Measurements from ENCODE around the gene SLC10A1.

The SLC10A1 gene

DNA sequence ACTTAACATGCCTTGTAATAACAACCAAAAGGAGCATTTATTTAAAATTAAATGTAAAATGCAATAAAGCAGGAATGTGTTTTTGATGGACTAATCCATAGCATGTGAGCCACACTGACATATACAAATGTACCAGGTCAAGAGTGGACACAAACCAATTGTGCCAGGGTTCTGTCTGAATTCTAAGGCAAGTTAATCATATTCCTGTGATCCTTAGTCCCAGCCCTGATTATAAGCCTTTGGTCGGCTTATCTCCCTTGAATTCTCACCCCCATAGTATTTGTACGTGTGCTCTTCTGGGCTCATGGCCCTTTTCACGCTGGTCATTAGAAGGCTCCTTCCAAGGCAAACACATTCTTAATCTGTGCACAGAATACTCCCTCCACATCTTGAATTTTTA is 40.7 kb downstream of the SLC10A1 start:
- no peak overlapping the region for H3K27ac ChIP-seq
- no peak for TF ChIP-seq ZFX (IDR thresholded peaks at IDR 0.05)
- TF ChIP-seq, protein P1, sequence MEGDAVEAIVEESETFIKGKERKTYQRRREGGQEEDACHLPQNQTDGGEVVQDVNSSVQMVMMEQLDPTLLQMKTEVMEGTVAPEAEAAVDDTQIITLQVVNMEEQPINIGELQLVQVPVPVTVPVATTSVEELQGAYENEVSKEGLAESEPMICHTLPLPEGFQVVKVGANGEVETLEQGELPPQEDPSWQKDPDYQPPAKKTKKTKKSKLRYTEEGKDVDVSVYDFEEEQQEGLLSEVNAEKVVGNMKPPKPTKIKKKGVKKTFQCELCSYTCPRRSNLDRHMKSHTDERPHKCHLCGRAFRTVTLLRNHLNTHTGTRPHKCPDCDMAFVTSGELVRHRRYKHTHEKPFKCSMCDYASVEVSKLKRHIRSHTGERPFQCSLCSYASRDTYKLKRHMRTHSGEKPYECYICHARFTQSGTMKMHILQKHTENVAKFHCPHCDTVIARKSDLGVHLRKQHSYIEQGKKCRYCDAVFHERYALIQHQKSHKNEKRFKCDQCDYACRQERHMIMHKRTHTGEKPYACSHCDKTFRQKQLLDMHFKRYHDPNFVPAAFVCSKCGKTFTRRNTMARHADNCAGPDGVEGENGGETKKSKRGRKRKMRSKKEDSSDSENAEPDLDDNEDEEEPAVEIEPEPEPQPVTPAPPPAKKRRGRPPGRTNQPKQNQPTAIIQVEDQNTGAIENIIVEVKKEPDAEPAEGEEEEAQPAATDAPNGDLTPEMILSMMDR (conservative IDR thresholded peaks at IDR 0.05): no peak

DNA sequence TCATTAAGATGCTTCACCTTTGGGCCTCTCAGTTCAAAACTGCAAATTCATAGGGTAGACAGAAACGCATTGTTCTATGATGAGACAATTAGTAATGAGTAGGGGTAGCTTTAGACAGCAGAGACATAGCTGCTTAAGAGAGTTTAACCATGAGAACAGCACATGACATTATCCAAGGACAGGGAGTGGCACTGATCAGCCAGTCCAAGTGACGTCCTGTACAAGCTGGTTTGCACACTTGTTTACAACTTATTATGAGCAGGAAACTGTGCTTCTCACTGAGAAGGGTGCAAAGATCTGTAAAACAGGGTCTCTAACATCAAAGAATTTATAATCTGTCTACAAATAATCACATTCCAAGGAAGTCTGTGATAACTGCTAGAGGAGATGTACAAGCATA is 41.3 kb downstream of the SLC10A1 start:
- no peak overlapping the region; the same call in 1 of the 2 replicates for H3K27ac ChIP-seq
- TF ChIP-seq, protein P1 (conservative IDR thresholded peaks at IDR 0.05): no peak
- no peak for TF ChIP-seq ZFX (IDR thresholded peaks at IDR 0.05)

DNA sequence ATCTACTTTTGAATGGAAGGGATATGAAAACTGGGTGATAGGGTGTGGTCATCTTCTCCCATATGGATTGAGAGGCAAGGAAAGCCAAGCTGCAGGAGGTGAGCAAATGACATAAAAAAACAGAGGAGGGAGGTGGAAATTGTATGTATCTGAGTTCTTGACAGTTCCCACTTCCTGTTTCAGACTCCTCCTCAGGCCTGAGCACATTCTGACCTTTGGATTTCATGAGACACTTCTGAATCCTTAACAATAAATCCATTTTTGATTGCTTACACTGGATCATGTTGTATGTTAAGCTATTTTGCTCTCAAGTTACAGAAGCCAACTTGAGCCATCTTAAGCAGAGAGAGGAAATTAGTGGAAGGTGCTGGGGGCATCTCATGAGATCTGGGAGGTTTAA is 41.7 kb downstream of the SLC10A1 start:
- TF ChIP-seq, protein P1 (conservative IDR thresholded peaks at IDR 0.05): no peak
- no peak for TF ChIP-seq ZFX (IDR thresholded peaks at IDR 0.05)
- H3K27ac ChIP-seq: no peak overlapping the region; the same call in 1 of the 2 replicates

DNA sequence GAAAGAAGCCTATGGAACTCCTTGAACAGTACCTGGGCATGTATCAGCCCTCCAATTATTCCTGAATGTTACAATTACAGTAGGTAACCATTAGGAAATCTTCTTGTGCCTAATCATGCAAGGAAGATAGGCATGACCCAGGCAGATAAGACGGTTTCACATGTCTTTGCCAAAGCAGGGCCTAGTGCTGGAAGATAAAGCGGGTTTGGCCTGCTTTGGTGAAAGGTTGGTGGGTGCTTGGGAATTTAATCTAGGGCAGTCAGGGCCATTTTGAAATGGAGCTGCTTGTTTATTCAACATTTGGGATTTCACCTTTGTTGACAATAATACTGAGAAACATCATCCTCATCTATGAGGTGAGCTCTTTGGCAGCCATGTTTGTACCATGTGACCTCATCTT is 42.6 kb downstream of the SLC10A1 start:
- no peak overlapping the region for H3K27ac ChIP-seq
- no peak for TF ChIP-seq ZFX (IDR thresholded peaks at IDR 0.05)
- TF ChIP-seq, protein P1 (conservative IDR thresholded peaks at IDR 0.05): no peak

DNA sequence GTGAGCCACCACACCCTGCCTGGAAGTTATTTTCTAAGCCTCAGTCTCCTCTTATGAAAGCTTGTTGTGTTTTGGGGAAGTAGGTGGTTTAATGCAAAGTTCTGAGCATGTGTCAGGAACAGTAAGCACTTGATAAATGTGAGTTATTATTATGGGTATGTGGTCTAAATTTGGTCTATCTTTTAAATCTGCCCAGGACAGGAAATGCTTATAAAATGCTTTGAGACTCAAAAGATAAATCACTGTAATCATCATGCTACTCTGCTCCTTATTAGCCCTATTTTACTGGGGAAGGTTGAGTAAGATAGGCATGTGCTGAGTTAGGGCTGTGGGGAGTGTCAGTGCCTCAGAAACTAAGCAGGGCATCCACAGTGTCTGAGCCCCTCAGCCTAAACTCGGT is 43.2 kb downstream of the SLC10A1 start:
- TF ChIP-seq, protein P1 (conservative IDR thresholded peaks at IDR 0.05): no peak
- TF ChIP-seq ZFX (IDR thresholded peaks at IDR 0.05): no peak

DNA sequence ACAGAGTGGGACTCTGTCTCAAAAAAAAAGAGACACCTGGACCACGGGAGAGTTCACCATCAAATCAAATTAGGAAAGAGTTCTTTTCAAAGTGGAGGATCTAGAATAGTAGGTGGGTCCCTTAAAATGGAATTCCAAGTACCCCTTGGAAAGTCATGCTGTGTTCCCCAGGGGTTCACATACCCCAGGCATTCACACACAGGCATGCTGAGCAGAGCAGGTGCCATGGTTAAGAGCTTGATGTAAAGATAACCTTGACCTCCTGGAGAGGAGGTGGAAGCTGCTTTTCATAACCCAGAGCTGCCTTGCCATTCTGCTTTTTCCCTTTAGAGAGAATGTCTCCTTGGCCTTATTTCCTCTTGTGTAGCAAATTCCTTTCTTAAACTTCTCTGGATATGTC is 44.3 kb downstream of the SLC10A1 start:
- no peak for TF ChIP-seq ZFX (IDR thresholded peaks at IDR 0.05)
- TF ChIP-seq, protein P1 (conservative IDR thresholded peaks at IDR 0.05): no peak
- no peak overlapping the region for H3K27ac ChIP-seq

More for the DNA sequence above, 43.2 kb downstream of the SLC10A1 start:
- H3K27ac ChIP-seq: no peak overlapping the region

DNA sequence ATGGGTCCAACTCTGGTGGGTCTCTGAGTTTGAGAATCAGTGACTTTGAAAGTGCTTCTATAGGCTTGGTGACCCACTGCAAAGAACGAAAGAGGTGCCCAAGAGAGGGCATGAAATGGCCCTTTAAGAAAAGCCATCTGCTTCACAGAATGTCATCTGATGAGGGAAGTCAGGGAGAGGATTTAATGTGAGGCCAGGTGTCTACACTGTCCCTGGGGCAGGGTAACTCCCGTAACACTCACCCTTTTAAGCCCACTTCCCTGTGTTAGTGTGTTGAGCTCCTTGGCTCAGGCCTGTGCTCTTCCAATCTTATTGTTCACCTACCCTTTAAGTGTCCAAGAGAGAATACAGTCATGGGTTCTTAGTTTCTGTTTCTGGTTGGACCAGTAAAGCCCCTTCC is 46.5 kb downstream of the SLC10A1 start:
- H3K27ac ChIP-seq: no peak overlapping the region
- no peak for TF ChIP-seq ZFX (IDR thresholded peaks at IDR 0.05)
- TF ChIP-seq, protein P1 (conservative IDR thresholded peaks at IDR 0.05): no peak

Data from C4-2B (cell line).